CD4-positive, alpha-beta T cell treated with Interferon gamma for 1 hour (primary cell): Measurements from ENCODE around the gene SLCO1B3.
"Not testable (repeated sequence)": the region's sequence is repeated elsewhere in the genome, so short reads cannot be mapped to it uniquely, and the experiment has no call there.

Source experiments
- DNase-seq: peaks from one replicate; pipeline ENCODE4 v3.0.0-alpha.2; 2020

Gene SLCO1B3, protein sequence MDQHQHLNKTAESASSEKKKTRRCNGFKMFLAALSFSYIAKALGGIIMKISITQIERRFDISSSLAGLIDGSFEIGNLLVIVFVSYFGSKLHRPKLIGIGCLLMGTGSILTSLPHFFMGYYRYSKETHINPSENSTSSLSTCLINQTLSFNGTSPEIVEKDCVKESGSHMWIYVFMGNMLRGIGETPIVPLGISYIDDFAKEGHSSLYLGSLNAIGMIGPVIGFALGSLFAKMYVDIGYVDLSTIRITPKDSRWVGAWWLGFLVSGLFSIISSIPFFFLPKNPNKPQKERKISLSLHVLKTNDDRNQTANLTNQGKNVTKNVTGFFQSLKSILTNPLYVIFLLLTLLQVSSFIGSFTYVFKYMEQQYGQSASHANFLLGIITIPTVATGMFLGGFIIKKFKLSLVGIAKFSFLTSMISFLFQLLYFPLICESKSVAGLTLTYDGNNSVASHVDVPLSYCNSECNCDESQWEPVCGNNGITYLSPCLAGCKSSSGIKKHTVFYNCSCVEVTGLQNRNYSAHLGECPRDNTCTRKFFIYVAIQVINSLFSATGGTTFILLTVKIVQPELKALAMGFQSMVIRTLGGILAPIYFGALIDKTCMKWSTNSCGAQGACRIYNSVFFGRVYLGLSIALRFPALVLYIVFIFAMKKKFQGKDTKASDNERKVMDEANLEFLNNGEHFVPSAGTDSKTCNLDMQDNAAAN

DNA sequence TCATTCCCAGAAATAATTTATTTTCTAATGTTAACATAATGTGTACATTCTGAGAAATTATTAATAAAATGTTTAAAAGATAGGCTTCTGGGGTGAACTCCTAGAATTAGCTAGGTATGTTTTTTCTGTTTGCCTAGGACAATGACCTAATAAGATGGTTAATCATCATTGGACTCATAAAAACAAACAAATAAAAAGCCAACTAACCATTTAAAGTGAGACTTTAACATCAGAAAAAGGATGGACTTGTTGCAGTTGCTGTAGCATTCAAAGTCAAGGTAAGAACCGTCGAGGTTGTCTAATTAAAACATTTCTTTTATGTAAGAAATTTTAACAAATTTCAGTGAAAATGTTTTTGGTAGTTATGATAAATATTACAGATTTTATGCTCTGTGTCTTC is at the start of gene SLCO1B3:
Gene SLCO1B3 (plus strand): TSS at position 219 of the 400 bp plus-strand sequence. CDS start 5,034 bp downstream, outside the sequence.
- DNase-seq = no peak

DNA sequence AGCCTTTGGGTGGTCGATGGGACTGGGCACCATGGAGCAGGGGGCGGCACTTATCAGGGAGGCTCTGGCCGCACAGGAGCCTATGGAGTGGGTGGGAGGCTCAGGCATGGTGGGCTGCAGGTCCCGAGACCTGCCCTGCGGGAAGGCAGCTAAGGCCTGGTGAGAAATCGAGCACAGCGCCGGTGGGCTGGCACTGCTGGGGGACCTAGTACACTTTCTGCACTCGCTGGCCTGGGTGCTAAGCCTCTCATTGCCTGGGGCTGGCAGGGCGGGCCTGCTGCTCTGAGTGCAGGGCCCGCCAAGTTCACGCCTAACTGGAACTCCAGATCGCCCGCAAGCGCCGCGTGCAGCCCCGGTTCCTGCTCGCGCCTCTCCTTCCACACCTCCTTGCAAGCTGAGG is 33.1 kb upstream of the SLCO1B3 start:
- DNase-seq = no peak

DNA sequence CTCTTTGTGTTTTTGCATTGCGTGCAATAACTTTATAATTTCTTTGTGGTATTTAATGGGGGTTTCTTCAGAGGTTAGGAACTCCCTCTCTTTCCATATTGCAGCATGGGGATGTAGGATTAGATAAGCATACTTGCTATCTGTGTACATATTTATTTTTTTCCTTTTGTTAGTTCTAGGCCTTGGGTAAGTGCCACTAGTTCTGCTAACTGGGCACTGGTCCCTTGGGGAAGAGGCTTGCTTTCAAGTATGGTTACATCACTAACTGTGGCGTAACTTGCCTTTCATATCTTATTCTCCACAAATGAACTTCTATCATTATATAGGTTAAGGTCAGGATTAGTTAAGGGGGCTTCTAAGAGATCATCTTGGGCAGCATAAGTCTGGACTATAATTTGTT is 31.5 kb upstream of the SLCO1B3 start:
- no peak for DNase-seq

DNA sequence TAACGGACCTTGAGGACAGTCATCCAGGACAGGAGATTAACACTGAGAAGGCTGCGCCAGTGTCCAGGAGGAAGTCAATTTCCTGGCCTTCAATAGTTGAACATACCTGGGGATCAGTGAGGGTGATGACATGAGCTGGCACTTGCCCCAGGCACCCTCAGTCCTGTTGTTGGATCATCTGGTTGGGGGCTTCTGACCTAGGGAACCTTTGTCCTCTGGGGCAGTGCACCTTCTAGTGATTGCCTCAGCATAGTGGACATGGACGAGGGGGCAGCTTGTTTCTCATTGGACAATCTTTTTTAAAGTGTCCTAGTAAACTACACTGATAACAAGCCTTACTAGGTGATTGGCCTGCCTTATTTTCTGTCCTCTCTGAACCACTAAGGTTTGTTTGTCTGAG is 30.5 kb upstream of the SLCO1B3 start:
- DNase-seq = not testable (repeated sequence)

DNA sequence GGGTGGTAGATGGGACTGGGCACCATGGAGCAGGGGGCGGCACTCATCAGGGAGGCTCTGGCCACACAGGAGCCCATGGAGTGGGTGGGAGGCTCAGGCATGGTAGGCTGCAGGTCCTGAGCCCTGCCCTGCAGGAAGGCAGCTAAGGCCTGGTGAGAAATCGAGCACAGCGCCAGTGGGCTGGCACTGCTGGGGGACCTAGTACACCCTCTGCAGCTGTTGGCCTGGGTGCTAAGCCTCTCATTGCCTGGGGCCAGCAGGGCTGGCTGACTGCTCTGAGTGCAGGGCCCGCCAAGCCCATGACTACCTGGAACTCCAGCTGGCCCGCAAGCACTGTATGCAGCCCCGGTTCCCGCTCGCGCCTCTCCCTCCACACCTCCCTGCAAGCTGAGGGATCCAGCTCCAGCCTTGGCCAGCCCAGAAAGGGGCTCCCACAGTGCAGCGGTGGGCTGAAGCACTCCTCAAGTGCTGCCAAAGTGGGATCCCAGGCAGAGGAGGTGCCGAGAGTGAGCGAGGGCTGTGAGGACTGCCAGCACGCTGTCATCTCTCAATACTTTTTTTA is 26.6 kb upstream of the SLCO1B3 start:
- DNase-seq = not testable (repeated sequence)

DNA sequence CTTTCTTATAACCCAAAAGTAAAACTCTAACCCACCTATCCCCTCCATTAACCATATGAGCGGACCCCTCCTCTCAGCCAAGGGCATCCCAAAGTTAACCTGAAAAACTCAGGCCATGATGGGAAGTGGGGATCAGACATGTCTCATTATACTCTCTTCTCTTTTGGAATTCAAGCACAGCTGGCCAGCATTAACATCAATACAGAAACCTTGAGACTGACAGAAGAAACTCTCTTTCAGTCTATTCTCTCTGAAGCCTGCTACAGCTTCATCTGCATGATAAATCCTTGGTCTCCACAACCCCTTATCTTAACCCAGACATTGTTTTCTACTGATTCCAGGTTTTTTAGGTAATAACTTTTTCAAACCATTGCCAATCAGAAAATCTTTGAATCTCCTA is 17.5 kb upstream of the SLCO1B3 start:
- DNase-seq = no peak

DNA sequence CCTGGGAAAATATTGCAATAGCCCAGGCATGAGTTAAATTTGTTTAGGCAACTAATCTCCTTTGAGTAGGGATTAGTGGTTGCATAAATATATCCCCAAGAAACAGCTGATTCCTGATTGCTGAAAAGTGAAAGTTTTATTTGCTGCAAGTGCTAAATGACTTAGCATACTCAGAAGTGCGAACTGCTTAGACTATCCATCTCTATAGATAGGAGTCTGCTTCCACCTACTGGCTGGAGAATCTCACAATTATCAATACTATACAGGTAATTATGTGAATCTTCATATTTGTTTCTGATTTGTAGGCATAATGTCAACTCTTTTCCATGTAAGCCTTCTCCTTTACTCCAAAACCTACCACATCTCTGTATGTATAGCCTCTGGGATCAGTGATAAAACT is 12.0 kb upstream of the SLCO1B3 start:
- no peak for DNase-seq

DNA sequence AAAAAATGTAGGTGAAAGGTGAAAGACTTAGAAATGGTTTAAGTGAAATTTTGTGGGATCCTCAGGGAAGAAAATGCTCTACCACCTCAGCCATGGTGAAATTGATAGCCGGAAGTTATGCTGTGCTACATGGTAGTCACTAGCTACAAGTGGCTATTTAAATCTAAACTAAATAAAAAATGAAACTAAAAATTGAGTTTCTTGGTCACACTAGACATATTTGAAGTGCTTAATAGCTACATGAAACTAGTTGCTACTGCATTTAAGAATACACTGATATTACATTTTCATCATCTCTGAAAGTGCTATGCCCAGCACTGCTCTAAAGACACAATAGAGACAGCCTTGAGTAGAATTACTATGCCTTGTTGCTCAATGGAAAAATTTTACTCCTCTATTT is 10.3 kb upstream of the SLCO1B3 start:
- no peak for DNase-seq

DNA sequence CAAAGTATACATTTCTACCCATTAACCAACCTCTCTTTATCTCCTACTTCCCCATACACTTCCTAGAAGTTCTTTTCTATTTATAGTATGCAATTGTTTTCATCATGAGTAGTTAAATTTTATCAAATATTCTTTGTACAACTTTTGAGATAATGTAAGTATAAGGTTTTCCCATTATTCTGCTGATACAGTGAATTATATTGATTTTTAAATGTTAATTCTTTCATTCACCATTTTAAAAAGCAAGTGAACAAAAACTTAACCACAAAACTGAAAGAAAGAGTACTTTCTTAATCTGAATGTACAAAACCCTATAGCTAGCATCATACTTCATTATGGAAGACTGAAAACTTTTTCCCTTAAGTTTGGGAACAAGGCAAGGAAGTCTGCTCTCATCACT is 9.5 kb upstream of the SLCO1B3 start:
- DNase-seq = no peak

DNA sequence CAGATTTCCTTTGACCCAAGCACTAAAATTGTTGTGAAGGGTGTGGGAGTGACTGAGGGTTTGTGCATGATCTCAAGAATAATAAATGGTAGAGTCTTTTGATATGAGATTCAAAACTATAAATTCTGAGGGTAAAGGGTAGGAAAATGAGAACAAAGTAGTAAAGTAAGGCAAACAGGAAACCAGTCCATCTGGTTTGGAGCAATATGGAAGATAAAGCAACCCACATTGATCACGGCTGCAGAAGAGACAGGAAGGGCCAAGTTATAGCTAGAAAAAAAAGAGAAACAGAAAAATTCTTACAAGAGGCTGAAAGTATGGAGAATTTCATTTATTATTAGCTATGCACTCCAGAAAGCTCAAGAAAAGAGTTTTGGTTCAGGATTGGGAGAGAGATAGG is 4.6 kb upstream of the SLCO1B3 start:
- DNase-seq = no peak

DNA sequence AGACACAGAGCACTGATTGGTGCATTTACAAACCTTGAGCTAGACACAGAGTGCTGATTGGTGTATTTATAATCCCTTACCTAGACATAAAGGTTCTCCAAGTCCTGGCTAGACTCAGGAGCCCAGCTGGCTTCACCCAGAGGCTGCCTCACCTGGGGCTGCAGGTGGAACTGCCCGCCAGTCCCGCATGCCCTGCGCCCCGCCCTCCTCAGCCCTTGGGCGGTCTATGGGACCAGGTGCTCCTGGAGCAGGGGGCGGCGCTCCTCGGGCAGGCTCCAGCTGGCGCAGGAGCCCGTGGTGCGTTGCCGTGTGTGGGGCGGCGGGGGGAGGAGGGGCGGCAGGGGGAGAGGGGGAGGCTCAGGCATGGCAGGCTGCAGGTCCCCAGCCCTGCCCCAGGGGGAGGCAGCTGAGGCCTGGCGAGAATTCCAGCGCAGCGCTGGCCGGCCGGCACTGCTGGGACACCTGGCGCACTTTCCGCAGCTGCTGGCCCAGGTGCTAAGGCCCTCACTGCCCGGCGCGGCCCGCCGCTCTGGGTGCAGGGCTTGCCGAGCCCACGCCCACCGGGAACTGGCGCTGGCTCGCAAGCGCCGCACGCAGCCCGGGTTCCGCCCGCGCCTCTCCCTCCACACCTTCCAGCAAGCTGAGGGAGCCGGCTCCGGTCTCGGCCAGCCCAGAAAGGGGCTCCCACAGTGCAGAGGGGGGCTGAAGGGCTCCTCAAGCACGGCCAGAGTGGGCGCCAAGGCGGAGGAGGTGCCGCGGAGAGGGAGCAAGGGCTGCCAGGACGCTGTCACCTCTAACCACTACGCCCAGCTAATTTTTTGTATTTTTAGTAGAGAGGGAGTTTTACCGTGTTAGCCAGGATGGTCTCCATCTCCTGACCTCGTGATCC is 3.1 kb upstream of the SLCO1B3 start:
- no peak for DNase-seq

DNA sequence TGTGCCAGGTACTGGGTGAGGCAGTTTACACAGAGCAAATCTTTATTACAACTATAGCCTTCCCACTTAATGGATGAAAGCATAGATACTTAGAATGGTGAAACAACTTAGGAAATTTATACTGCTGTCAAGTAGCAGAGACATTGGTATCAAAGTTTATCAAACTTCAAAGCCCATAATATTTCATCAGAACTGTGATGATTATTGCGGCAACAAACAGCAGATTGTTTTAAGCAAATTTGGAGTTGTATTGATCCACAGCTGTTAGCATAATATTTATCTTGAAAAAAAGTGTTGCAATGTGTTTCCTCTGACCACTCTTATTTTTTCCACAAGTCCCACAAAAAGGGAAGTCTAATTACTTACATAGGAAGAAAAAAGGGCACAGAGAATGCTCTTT is 2.0 kb upstream of the SLCO1B3 start:
- DNase-seq = no peak

DNA sequence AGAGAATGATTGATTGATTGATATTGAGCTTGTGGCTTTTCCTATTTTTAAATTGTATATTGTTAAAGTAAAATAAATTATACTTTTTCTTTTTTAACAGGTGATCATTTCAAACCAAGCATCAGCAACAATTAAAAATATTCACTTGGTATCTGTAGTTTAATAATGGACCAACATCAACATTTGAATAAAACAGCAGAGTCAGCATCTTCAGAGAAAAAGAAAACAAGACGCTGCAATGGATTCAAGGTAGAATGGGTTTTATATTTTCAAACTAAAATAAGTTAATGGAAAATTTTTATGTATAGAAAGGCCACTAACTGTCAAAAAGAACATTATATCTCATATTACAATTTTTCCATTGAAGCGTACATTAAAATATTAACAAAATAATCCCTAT is 5.1 kb downstream of the SLCO1B3 start:
- DNase-seq = no peak

DNA sequence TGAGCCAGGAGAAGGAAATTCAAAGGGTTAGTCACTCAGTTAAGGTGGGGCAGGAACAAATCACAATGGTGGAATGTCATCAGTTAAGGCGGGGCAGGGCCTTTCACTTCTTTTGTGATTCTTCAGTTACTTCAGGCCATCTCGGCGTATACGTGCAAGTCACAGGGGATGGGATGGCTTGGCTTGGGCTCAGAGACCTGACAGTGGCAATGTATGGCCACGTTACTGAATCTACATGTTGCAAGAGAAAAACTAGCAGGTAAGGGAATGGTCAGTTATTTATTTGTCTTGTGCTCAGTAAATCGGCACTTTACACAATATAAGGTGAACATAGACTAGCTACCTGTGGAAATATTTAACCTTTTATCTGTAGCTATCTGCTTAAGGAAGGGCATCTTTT is 11.9 kb downstream of the SLCO1B3 start:
- no peak for DNase-seq

DNA sequence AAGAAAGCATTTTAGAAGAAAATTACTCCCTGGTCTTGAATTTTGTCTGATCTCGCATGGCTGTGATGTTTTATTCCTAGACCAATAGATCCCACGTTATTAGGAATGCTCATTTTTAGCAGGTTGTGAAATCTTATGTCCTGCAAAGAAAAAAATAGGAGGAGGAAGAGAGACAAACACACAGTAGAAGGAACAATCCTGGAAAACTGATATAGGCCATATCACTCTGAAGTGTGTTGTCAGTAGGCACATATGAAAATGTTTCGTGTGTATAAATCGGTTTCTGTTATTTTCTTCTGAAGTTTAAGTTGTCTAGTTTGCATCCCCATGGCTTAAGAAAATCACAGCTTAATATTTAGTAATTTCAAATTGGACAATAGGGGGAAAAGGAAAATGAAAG is 12.4 kb downstream of the SLCO1B3 start:
- no peak for DNase-seq

DNA sequence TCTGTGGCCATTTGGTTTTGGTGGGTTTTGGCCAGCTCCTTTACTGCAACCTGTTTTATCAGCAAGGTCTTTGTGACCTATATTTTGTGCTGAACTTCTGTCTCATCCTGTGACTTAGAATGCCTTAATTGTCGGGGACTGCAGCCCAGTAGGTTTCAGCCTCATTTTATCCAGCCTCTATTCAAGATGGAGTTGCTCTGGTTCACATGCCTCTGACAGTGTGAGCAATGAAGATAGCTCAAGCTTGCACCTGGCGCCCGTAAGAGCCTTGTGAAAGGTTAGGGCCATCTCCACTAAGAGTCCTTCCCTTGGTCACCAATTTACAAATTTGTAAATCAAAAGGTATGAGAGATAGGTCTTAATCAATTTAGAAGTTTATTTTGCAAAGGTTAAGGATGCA is 19.4 kb downstream of the SLCO1B3 start:
- DNase-seq = no peak

DNA sequence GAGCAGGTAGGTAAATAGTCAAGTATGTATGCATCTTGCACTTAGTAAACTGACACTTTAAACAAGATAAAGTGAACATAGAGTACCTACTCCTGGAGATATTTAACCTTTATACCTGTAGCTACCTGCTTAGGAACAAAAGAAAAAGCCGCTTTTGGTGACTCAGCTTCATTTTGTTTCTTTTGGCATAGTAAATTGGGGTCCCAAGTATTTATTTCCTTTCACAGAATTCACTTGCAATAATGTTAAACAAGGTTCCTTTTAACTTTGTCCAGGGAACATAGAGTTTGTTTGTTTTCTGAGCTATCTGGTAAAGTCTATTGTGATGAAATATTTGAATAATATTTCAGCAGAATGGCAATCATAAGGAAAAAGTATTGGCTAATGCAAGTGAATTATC is 20.0 kb downstream of the SLCO1B3 start:
- DNase-seq = no peak

DNA sequence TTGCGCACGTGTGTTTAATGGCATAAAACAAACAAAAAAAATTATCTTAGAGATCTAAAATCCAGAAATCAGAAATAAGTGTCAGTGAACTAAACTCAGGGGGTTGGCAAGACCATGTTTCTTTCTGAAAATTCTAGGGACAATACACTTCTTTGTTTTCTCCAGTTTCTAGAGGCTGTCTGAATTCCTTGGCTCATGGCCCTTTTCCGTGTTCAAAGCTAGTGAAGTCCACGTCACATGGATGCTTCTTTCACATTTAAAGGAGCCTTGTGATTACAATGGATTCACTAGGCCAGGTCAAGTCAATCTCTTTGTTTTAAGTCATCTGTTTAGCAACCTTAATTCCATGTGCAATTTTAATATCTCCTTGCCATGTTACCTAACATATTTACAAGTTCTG is 22.4 kb downstream of the SLCO1B3 start:
- DNase-seq = no peak

DNA sequence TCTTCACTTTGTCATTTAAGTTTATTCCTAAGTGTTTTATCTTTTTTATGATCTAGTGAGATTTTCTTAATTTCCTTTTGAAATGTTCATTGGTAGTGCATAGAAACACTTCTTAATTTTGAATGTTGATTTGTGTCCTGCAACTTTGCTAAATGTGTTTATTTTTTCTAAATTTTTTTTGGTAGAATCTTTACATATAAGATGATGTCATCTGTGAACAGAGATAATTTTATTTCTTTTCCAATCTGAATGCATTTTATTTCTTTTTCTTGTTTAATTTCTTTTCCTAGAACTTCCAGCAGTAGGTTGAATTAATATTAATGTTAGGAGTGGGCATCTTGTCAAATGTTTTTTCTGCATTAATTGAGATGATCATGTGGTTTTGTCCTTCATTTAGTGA is 42.1 kb downstream of the SLCO1B3 start:
- DNase-seq = no peak

DNA sequence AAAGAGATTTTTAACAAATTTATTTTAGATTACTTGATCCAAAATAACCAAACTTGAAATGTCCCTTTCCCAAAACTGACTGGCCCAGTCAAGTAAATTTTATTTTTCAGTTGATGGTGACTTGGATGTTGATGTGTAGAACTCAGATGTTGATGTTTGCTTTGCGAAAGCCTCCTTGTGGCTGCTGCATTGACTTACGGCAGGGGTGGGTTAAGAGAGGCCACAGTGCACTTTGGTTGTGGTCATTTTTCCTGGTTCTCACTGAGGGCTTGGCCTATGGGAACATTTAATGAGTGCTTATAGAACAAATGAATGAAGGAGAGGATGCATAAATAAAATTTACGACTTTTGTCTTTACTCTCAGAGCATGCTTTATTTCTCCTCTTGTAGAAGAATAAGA is 52.6 kb downstream of the SLCO1B3 start:
- DNase-seq = no peak

DNA sequence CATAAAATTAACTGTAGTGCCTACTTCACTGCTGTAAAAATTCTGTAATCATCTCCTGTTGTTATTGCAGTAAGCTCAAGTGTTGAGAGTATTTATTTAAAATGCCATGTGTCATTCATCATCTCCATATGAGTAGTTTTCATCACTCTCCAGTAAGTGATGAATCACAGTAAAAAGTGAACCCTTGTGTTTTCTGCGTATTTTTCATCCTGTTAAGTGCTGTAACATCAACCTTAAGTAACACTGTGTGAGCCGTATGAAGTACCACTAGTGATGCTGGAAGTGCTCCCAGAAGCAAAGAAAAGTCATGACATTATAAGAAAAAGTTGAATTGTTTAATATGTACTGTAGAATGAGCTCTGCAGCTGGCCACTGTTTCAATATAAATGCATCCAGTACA is 55.4 kb downstream of the SLCO1B3 start:
- no peak for DNase-seq

DNA sequence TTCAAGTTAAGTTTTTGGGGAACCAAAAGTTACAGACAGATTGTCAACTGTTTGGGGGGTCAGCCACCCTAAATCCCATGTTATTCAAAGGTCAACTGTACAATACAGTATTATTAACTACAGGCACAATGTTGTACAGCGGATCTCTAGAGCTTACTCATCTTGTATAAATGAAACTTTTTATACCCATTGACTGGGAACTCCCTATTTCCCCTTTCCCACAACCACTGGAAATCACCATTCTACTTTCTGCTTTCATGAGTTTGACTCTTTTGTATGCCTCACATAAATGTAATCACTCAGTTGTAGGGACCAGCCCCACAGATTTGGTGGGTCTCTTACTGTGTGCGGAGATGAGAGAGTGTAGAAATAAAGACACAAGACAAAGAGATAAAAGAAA is 57.8 kb downstream of the SLCO1B3 start:
- DNase-seq = no peak

DNA sequence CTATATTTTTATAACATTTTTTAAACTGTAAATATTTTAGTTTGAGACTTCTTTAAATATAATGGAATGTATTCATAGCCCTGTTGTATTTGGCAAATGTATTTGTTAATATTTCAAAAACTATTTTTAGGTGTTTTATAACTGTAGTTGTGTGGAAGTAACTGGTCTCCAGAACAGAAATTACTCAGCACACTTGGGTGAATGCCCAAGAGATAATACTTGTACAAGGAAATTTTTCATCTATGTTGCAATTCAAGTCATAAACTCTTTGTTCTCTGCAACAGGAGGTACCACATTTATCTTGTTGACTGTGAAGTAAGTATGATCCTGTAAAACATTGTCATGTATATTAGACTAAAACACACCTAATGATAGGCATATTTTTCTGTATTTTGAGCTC is 72.8 kb downstream of the SLCO1B3 start:
- no peak for DNase-seq
